Kidney capillary endothelial cell (primary cell): ENCODE data around the gene C1QC.

Experiments
- DNase-seq: peaks from one replicate; pipeline ENCODE4 v3.0.0-alpha.2; 2018; ENCODE audit warnings: low spot score

C1QC gene

DNA sequence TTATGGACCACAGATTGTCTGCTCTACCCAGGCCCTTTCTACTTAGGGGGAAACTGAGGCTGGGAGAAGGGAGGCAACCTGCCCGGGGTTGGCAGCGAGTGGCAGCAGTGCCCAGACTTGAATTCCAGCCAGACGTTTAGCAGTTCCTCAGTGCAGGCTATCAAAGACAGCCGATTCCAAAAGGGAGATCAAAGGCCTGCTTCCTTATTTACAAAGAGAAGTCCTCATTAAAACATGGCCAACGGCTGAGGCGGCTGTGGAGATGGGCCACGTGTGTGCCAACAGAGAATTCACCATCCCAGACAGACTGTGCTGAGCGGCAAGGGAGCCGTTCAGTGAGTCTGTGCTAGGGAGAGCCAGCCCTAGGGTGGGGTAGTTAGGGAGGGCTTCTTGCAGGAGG is 37.3 kb downstream of the C1QC start:
- no peak for DNase-seq

DNA sequence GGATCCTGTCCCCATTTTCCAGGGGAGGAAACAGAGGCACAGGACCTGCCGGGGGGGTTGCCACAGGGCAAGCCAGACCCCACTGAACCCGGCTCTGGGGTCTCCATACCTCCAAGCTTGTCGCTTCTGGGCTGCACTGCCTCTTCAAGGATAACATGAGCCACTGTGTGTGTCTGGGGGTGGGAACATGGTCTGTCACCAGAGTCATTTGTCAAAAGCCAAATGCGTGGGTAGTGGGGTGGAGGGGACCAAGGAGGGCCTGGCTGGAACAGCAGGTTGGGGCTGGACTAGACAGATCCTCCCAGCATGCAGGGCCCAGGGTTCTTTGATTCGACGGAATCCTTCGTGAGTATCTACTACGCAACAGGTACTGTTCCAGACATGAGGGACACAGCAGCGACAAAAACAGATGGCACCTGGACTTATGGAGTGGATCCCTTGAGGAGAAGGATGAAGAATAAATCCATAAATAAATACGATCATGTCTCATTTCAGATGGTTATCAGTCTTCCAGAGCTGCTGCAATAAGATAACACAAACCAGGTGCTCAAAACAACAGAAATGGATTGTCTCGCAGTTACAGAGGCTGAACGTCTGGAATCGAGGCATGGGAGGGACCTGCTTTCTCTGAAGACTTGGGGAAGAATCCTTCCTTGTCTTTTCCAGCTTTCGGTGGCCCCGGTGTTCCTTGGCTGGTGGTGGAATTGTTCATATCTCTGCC is 38.3 kb downstream of the C1QC start:
- no peak for DNase-seq

DNA sequence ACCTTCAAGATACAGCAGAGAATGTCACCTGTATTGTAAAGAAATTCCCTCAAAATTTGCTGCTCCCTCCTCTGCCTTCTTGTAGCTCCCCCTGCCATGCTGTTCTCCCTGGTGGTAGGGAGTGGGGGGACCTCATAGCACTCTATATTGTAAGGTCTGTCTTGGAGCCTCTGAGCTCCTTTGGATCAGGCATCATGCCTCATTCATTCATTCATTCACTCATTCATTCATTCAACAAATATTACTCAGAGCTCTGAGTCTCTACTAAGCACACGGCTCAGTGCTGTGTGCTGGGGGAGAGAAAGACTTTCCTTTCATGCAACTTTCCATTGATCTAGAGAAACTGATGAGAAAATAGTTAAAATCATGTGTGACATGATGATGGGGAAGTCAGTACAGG is 40.1 kb downstream of the C1QC start:
- DNase-seq = no peak

DNA sequence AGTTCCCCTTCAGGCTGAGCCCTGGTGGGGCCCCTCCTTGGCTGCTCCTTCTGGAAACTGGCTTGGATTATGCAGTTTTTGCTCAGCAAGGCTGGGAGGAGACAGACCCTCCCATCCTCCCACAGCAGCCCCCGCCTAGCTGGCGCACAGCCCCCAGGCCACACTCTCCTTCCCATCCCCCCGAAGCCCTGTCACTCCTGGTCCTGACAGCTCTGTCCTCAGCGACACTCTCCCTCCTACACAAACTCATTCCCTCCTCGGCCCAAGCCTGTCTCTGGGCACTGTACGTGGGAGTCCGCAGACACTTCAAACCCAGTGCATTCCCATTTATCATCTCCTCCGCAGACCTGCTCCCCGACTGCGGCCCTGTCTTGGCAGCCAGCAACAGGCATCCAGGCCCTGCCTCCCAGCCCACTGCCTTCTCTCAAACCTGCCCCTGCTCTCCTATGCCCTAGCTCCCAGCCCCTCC is 42.2 kb downstream of the C1QC start:
- DNase-seq = no peak

DNA sequence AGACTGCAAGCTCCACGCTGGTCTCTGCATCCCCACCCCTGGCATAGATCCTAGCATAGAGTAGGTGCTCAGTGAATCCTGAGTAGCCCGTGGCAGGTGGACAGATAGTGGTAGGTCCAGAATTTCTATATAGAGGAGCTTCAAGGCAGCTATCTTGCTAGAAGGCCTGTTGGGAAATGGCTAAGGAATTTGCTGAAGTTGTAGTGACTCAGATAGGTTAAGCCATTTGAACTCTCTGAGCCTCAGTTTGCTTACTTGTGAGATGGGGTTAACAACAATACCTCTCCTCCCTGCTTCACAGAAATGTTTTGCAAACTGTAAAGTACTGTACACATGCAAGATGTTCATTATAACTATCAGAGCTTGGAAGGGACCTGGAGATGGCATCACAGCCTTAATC is 43.8 kb downstream of the C1QC start:
- DNase-seq = no peak

DNA sequence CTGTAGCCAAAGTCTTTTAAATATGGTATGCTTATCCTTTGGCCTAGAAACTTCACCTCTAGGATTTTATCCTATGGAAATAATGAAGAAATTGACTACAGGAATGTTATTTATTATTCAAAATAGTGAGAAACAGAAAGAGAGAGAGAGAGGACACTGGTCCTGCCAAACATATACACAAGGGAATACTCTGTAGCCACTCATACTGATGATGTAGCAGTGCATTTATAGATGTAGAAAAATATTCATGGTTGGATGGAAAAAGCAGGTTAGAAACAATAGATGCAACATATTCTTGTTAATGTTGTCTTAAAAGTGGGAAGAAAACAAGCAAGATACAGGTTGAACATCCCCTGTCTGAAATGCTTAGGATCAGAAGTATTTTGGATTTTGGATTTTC is 45.0 kb downstream of the C1QC start:
- no peak for DNase-seq

DNA sequence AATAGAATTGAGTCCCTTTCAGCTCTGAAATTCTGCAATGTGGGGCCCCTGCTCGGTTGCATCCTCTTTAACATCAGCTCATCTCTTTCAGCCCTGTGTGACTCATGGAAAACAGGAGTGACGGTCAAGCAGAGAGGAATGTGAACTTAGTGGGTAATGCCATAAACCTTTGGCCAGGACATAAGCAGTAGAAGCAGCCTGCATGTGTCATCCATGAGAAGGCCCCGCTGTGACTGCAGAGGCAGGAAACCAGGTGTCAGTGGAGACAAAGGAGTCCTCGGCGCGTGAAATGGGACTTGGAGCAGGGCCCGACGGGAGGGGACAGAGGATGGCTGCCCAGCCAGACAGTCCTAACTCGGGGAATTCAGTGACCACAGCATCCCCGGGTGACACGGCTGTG is 46.1 kb downstream of the C1QC start:
- peak; percentile 77 for DNase-seq

DNA sequence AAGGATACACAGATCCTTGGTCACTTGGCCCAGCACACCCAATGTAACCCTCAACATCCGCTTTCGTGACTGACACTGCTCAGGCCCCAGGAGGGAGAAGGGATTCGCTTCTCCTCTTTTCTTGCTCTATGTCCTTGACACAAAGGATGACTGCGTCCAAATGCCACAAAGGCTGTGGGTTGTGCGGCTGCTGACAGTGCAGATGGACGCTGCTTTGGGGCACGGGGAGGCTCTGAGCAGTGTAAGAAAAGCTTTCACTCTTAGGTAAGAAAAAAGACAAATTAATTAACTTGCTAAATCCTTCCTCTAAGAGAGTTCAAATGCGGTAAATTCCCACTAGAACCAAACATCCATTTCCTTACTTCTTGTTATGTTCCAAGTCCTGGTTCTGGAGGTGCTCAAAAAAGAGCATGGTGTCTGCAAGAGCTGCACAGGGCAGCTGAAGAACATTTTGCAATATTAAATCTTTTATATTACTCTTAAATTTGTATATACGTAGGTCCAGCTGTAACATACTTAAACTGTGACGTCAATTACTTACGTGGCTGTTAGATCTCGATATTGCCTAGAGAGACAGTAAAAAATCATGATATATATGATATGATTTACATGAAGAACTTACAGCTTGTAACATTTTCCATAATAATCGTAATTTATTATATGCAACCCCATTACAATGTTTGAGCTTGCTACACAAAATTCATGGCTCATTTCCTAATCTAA is 47.8 kb downstream of the C1QC start:
- DNase-seq = no peak

DNA sequence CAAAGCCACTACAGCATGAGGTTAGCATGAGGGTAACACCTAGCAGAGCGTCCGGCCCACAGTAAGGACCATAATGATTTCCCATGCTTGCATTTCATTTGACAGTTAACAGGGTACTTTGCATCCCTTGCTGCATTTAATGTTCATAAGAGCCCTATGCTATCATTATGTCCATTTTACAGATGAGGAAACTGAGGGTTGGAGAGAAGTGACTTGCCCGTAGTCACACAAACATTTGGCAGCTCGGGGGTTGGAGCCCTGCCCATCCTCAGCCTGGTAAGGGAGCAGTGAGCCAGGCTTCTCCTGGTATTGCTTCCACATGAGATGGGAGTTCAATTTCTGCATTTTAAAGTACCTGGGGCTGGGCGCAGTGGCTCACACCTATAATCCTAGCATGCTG is 50.7 kb downstream of the C1QC start:
- no peak for DNase-seq

DNA sequence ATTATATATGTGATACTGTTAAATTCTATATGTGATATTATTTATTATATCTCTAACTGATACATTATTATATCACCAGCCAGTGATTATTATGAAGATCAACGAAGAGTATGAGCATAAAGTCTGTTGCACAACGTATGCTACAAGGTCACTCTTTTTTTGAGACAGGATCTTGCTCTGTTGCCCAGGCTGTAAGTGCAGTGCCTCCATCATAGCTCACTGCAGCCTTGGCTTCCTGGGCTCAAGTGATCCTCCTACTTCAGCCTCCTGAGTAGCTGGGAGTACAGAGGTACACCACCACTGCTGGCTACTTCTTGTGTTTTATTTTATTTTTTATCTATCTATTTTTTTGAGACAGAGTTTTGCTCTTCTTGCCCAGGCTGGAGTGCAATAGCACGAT is 53.2 kb downstream of the C1QC start:
- no peak for DNase-seq
